ENCODE results near the gene ADAM10. TPM values are rescaled to one million over a fixed set of nuclear protein-coding genes. Genes with fewer than 3 reads are reported as not detected.
A peak's percentile ranks its signal among the peaks of the same experiment; 100 is the strongest.

ADAM10 gene
- total RNA-seq, 1 donor from 2014 or later = 93.0 TPM

GRCh38 chr15:58554758-58555157 is 194.7 kb downstream of the ADAM10 start:
- DNase-seq (ENCODE audit: low spot score) = no peak

DNA sequence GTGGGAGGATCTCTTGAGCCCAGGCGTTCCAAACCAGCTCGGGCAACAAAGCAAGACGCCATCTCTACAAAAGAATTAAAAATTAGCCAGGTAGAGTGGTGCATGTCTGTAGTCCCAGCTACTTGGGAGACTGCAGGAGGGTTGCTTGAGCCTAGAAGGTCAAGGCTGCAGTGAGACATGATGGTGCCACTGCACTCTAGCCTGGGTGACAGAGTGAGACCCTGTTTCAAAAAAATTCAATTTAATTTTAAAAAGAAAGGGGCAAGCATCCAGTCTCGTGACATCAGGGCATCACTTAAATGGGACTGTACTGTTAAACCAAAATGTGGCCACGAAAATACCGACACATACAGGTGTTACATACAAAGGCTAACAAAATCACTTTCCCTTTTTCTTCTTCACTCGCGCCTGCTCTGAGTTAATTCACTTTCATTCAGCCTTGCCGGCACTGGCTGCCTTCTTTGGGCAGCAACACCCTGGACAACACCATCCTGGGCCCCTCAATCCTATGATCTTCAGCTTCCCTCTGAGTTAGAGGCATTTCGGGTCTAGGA is 196.1 kb downstream of the ADAM10 start:
- no peak for DNase-seq (ENCODE audit: low spot score)

GRCh38 chr15:58552505-58553364 is 196.8 kb downstream of the ADAM10 start:
- no peak for DNase-seq (ENCODE audit: low spot score)

DNA sequence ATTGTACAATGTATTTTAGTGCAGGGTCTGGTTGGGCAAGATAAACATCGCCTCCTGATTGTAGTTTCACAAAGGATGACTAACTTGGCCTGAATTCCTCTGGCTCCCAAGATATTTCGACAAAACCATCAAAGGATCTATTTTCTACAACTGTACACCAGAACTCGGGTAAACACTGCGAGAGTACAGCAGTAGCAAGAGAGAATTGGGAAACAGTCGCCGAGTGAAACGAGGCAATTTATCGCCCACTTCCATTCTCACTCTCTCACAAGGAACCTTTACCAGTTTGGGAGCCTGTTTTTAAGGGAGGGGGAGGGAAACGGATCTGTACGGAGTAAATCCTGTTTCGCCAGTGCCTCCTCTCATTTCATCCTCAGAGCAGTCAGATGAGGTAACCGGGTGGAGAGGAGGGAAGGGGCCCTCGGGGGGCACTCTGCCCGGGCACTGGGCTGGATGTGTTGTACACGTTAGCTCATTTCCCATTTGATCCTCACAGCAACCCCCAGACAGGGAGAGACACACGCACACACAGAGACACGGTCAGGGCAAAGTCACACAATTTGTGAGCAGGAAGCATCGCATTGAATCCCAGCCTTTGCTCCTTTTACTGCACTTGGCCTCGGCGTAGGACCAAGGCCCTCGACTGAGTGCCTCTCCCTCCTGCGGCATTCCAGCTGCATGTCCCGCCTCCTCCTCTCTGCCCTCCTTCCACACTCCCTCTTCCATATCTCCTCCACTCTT is 197.6 kb downstream of the ADAM10 start:
- no peak for DNase-seq (ENCODE audit: low spot score)

DNA sequence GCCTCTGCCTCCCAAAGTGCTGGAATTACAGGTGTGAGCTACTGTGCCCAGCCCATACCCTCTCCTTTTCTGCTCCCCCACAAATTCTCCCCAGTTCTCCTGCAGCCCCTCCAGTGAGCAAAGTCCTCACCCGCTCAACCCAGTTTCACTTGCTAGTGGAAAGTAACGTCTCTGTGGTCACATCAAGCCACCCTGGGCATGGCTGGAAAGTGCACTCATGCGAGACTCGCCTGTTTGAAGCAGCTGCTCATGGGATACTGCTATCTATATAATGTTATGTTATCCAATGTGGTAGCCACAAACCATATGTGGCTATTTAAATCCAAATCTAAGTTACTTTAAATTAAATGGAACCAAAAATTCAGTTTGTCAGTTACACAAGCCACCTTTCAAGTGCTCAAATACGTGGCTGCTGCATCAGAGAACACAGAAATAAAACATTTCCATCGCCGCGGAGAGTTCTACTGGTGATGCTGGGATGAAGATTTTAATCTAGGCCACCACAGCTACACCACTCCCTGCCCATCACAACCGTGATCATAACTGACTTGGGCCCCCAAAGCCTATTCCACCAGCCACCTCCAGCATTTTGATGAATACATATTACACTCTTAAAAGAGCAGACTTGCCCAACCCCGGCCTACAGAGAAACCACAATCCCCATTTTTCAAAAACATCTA is 198.3 kb downstream of the ADAM10 start:
- no peak for DNase-seq (ENCODE audit: low spot score)

DNA sequence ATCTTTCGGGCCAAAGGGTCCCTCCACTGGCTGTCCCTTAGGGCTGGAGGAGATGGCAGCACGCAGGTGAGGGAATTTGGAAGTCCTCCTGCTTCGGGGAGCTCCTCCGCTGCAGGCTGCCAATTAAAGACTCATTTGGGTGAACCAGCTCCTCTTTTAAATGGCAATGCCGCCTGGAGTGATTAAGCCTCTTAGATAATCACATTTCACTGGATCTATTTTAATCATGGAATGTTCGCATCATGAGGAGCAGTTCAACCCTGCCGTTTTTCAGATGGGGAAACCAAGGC is 199.8 kb downstream of the ADAM10 start:
- DNase-seq (ENCODE audit: low spot score) = no peak

DNA sequence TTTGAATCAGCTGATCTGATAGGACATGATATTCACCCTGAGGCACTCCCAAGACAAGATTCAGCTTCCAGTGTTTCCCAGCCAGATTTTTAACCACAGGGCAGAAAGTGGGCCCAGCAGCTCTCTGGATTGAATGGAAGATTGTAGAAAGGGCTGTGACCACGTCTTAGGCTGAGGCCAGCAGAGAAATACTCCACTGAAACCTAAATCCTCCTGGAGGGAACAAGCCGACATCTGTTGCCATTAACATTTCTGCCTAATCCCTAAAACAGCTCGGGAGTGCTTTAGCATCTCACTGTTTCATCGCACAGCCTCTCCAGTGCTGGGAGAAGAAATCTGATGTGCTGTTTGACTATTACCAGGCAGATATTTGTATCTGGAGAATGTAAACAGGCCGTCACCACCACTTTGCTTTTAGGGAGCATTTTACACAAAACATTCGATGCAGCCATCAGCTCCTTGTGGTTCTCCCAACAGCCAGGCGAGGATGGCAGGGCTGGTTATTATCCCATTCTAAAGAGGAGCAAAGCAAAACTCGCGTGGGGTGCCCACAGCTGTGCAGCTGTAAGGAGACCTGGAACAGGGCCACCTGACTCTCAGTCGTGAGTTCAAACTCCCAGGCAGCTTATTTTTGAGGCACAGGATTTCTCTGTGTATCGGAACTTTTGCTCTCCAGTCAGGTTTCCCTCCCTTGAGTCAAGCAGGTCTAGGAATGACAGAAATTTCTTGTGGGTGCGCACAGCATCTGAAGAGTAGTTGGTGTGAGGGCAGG is 200.3 kb downstream of the ADAM10 start:
- no peak for DNase-seq (ENCODE audit: low spot score)

GRCh38 chr15:58548308-58549012 is 201.0 kb downstream of the ADAM10 start:
- no peak for DNase-seq (ENCODE audit: low spot score)

DNA sequence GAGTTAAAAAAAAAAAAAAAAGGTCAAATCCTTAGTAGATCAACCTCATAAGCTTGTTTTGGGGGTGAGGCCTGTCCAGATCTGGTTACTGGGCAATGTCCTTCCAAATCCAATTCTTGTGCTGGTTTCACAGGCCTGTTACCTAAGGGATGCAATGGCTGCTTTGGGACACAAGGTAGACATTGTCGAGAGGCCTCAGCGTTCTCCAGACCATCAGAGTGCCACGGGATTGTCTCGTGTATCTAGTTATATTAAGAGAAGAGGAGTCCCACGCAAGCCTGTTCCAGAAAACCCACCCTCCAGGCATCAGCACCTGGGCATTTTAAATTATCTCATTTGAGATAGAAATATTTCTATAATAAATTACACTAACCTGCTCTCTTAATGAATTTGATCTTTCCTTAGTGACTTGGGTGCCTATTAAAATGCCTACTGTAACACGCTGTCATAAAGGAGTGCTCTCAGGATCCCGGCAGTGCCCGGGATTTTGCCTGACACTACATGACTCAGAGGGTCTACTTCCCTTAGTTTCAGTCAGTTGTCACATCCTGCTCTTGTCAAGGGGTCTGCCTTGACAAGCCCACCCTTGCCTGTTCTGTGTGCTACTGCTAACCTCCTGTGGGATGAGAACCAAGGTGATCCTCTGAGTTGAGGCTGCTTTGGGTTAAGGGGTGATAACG is 201.7 kb downstream of the ADAM10 start:
- no peak for DNase-seq (ENCODE audit: low spot score)

GRCh38 chr15:58546635-58547627 is 202.6 kb downstream of the ADAM10 start:
- DNase-seq (ENCODE audit: low spot score) = no peak

DNA sequence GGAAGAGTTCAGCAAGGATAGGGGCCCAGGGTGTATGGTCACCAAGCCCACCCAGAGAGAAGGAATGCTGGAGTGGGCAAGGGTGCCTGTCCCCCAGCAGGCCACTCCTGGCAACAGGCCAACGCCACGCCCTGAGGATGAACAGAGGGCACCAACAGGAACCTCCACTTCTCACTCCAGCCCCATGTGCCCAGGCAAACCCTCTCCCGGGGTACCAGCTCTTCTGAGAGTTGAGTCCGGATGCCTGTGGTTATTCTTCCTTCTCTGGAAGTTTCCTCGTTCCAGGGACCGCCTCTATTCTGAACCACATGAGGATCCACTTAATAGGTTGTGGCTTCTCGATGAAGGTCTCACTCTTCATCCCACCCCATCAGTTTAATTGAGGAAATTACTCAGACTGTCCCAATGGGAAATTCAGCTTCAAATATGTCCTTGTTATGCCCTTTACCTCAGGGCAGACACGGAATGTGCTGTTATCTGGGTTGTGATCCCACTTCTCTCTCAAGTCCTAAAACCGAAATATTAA is 203.4 kb downstream of the ADAM10 start:
- no peak for DNase-seq (ENCODE audit: low spot score)

DNA sequence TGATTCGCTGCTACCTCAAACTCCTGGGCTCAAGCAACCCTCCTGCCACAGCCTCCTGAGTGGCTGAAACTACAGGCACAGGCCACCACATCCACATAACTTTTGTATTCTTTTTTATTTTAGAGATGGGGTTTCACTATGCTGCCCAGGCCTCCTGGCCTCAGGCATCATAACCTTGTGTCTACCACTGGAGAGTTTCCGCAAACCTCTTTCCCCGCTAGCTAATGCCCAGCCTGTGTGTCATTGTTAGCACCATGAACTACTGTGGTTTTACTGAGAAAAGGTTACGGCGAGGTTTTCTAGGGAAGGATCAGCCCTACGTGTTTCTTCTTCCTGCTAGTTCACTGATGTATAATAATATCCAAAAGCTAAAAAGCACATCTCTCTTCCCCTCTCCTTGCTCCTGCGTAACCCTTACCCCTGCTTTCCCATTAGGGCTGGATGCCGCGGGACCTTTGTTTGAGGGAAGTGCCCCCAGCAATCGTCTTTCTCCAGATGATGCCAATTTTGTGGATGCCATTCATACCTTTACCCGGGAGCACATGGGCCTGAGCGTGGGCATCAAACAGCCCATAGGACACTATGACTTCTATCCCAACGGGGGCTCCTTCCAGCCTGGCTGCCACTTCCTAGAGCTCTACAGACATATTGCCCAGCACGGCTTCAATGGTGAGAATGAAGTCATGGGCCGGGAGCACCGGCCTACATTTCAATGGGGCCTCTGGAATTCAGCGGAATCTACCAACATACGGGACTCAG is 204.0 kb downstream of the ADAM10 start:
- DNase-seq (ENCODE audit: low spot score) = no peak

- no peak for DNase-seq (ENCODE audit: low spot score)
Measured at GRCh38 chr15:58544756-58545155, 204.8 kb downstream of the ADAM10 start.

DNA sequence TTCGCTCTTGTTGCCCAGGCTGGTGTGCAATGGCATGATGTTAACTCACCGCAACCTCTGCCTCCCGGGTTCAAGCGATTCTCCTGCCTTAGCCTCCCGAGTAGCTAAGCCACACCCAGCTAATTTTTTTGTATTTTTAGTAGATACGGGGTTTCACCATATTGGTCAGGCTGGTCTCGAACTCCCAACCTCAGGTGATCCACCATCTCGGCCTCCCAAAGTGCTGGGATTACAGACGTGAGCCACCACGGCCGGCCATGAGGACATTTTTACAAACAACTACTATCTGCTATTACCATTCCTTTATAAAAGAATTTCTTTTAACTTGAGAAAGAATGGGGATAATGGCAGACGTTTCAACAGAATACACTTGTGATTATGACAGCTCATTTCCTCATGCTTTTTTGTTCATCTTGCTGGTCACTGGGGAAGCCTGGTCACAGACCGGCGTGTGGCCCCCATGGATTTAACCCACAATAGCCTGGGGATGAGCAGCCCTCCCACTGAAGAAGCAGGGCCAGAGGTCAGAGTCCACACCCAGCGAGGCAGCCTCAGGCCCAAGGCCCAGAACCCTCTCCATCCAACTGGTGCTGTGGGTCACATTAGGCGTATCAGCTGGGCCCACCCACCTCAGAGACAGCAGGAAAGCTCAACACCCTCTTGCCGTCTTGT is 205.7 kb downstream of the ADAM10 start:
- DNase-seq (ENCODE audit: low spot score) = peak; percentile 55

DNA sequence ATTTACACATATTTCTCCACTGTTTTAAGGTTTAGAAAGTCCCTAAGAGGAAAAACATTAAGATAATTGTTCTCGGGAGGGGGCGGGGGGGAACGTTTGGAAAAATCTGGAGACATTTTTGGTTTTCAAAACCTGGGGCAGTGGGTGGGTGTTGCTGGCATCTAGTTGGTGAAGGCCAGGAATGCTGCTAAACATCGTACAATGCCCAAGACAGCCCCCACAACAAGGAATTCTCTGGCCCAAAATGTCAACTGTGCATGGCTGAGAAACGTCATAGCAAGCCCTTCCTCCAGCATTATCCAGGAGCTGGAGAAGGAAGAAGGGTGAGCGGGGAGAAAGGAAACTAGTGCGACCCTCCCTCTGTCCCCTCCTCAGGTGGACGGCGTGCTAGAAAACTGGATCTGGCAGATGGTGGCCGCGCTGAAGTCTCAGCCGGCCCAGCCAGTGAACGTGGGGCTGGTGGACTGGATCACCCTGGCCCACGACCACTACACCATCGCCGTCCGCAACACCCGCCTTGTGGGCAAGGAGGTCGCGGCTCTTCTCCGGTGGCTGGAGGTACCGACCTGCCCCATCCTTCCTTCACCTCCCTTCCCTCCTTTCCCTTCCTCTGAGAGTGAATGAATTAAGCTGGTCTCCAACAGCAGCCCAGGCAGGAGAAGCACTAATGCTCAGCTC is 208.0 kb downstream of the ADAM10 start:
- DNase-seq (ENCODE audit: low spot score) = peak; percentile 45

GRCh38 chr15:58539548-58539947 is 210.0 kb downstream of the ADAM10 start:
- peak; percentile 45 for DNase-seq (ENCODE audit: low spot score)
